Type B pancreatic cell (in vitro differentiated cells): ENCODE data around the gene CORO6. TPM values are rescaled to one million over a fixed set of nuclear protein-coding genes. Genes with fewer than 3 reads are reported as not detected.

Experiments
- DNase-seq: peaks from one replicate; pipeline ENCODE4 v3.0.0; 2021; ENCODE audit warnings: mixed read lengths; ENCODE audit not compliant: unreplicated experiment; ENCODE audit errors: extremely low spot score
- H3K27ac Mint-ChIP-seq: 2 replicates; pipeline ENCODE4 v1.8.0; 2021; ENCODE audit warnings: mild to moderate bottlenecking, mixed read lengths
- H3K27me3 Mint-ChIP-seq: 2 replicates; pipeline ENCODE4 v1.8.0; 2021; ENCODE audit warnings: mixed read lengths
- H3K36me3 Mint-ChIP-seq: 2 replicates; pipeline ENCODE4 v1.8.0; 2021; ENCODE audit warnings: mixed read lengths
- H3K4me1 Mint-ChIP-seq: one replicate; pipeline ENCODE4 v1.8.0; 2021; ENCODE audit warnings: mixed read lengths; ENCODE audit not compliant: unreplicated experiment
- H3K4me3 Mint-ChIP-seq: 2 replicates; pipeline ENCODE4 v1.8.0; 2021; ENCODE audit warnings: mild to moderate bottlenecking, mixed read lengths
- H3K9me3 Mint-ChIP-seq: 2 replicates; pipeline ENCODE4 v1.8.0; 2021; ENCODE audit warnings: mixed read lengths
- CTCF ChIP-seq: fragments of 200-600 bp; sonication (generic); conservative IDR thresholded peaks from 2 replicates; pipeline ENCODE4 v1.5.0; 2021; ENCODE audit warnings: antibody characterized with exemption, mild to moderate bottlenecking
- total RNA-seq: library from RNA; stranded (reverse); gene quantifications from 2 replicates; pipeline ENCODE4 v1.2.1, GENCODE V29; 2021; ENCODE audit warnings: low replicate concordance

CORO6 gene
- total RNA-seq, 1 donor from 2014 or later, result 6.8 TPM

GRCh38 chr17:29592850-29593551 is 29.7 kb downstream of the CORO6 start, which contains the start of gene ANKRD13B:
Gene ANKRD13B, plus strand, starts transcription at chr17:29593132. Its CDS starts 490 bp downstream, at chr17:29593622.
- Mint-ChIP-seq H3K4me3 (peak within 1 kb of the TSS; percentile 90), H3K4me1 (peaks cover 39% of the 10 kb centered on the region), H3K27ac (peak within 1 kb of the TSS; percentile 94), H3K9me3 (no peaks in the 10 kb centered on the region), H3K36me3 (no peaks in the 10 kb centered on the region), H3K27me3 (no peaks in the 10 kb centered on the region)
- no peak for DNase-seq
- no peak for TF ChIP-seq CTCF

- Mint-ChIP-seq H3K27me3 (no peaks in the 10 kb centered on the region), H3K9me3 (no peaks in the 10 kb centered on the region), H3K27ac (peak overlapping the region; percentile 94), H3K36me3 (no peaks in the 10 kb centered on the region), H3K4me1 (peaks cover 28% of the 10 kb centered on the region), H3K4me3 (peak overlapping the region; percentile 90)
- DNase-seq, result peak; percentile 97
- TF ChIP-seq CTCF, result peak; percentile 100
These were observed 30.7 kb downstream of the CORO6 start for GRCh38 chr17:29591737-29592608.

GRCh38 chr17:29591146-29591736 is 31.5 kb downstream of the CORO6 start:
- Mint-ChIP-seq H3K36me3 (no peaks in the 10 kb centered on the region), H3K4me3 (peak overlapping the region; percentile 90), H3K27me3 (no peaks in the 10 kb centered on the region), H3K9me3 (no peaks in the 10 kb centered on the region), H3K27ac (peak overlapping the region; percentile 94), H3K4me1 (peaks cover 27% of the 10 kb centered on the region)
- DNase-seq, result no peak
- no peak for TF ChIP-seq CTCF

- no peak for TF ChIP-seq CTCF
- H3K27me3 Mint-ChIP-seq, result no peaks in the 10 kb centered on the region
- H3K9me3 Mint-ChIP-seq, result no peaks in the 10 kb centered on the region
- H3K36me3 Mint-ChIP-seq, result no peaks in the 10 kb centered on the region
- peaks cover 27% of the 10 kb centered on the region for H3K4me1 Mint-ChIP-seq
- no peak for DNase-seq
- peak overlapping the region; percentile 90 for H3K4me3 Mint-ChIP-seq
- H3K27ac Mint-ChIP-seq, result peak overlapping the region; percentile 94
These were observed 32.1 kb downstream of the CORO6 start for GRCh38 chr17:29590411-29591145.
